Measurements from ENCODE around the gene ENSA. TPM values are rescaled to one million over a fixed set of nuclear protein-coding genes. Genes with fewer than 3 reads are reported as not detected.

The ENSA gene, protein sequence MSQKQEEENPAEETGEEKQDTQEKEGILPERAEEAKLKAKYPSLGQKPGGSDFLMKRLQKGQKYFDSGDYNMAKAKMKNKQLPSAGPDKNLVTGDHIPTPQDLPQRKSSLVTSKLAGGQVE
- total RNA-seq (2022; extraction: Qiagen RNA extraction) = 133 to 151 TPM (median 137 TPM) in 5 replicates

DNA sequence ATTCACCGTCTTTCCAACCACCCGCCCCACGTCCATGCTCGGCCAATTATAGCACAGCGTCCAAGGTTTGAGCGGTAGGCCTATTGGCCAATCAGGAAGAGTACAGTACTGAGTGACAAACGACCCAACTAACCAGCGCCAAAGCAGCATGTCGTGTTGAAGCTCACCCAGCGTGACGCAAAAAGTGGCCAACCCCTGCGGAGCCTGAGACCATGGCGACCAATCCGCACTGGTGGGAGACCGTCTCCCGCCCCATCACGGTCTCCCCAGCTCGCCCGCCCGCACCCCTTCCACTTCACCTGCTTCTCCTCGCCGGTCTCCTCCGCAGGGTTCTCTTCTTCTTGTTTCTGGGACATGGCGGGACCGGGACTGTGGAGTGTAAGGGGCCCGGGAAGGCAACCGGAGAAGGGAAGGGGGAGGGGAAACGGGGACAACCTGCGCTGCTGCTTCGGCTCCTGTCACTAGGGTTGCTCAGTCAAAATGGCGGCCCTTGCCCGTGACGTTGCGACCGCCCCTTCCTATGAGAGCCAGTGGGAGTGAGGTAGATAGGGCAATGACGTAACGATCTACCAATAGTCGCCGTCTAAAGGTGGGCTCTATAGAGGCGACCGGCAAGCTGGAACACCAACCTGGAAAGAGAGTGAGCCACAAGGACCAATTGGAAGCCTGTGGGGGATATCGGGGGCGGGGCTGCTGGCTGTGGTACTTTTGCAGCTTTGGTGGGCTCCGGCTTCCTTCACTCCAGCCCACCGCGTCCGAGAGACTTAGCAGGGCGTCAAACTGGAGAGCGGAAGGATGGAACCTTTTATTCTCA is at the start of gene ENSA:
Gene ENSA (minus strand): TSS at position 498 of the 814 bp plus-strand sequence. CDS start 142 bp downstream, at position 356.

DNA sequence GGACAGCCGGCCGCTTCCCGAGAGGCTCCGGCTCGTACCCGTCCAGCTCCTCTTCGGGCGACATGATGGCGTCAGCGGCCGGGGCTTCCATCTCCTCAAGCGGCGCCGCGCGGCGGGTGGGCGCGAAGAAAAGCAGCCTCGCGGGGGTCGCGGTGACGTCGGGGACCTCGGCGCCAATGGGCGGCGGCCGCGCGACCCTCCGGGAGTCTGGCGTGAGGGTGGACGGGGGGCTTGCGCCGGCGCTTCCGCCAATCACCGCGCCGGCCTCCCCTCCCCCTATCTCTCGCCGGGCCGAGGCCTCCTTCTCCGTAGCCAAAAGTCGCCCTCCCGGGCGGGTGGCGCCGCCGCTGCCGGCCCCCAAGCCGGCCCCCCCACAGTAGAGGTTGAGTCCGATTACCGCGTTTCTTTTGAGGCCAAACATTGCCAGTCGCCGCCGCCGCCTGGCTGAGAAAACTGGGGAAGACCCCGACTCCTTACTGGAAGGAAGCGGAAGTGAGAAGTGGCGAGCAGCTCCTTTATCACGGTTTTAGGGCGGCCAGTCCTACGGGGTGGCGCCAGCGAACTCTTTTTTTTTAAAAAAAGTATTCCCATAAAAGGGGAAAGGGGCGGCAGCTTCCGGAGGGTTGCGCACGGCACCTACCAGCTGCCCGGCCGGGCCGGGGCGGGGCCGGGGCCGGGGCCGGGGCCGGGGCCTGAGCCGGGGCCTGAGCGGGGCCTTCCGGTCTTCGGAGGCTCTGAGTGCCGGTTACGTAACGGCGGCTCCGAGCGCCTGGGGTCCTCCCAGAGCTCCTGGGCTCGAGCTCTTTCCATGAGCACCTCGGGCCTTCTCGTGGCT is 50.1 kb downstream of the ENSA start, which contains the start of gene MCL1:
Gene MCL1 (minus strand): TSS at position 501 of the 835 bp plus-strand sequence. CDS start 80 bp downstream, at position 421.

Other genes with a start within 250 kb of the ENSA start
- gene TARS2, start 142.2 kb downstream of the ENSA start, total RNA-seq (2022; extraction: Qiagen RNA extraction) = 19.2 to 22.0 TPM (median 20.3 TPM) in 5 replicates
- 1.8 to 2.1 TPM (median 2.0 TPM) in 5 replicates for gene ECM1, start 121.5 kb downstream of the ENSA start, total RNA-seq (2022; extraction: Qiagen RNA extraction)
- gene FALEC, start 113.9 kb downstream of the ENSA start, total RNA-seq (2022; extraction: Qiagen RNA extraction) = 0.29 TPM in 1 of 5 replicates, not detected in the others
- 4.3 to 8.1 TPM (median 6.8 TPM) in 5 replicates for gene ADAMTSL4, start 80.2 kb downstream of the ENSA start, total RNA-seq (2022; extraction: Qiagen RNA extraction)
- gene MCL1, start 50.0 kb downstream of the ENSA start, total RNA-seq (2022; extraction: Qiagen RNA extraction) = 220 to 303 TPM (median 284 TPM) in 5 replicates
- gene GOLPH3L, start 67.5 kb upstream of the ENSA start, total RNA-seq (2022; extraction: Qiagen RNA extraction) = 12.7 to 16.7 TPM (median 15.3 TPM) in 5 replicates
- 7.2 to 10.0 TPM (median 7.5 TPM) in 5 replicates for gene HORMAD1, start 91.3 kb upstream of the ENSA start, total RNA-seq (2022; extraction: Qiagen RNA extraction)
- 14.2 to 18.5 TPM (median 14.4 TPM) in 5 replicates for gene CTSS, start 136.2 kb upstream of the ENSA start, total RNA-seq (2022; extraction: Qiagen RNA extraction)
- 1.4 to 2.2 TPM (median 1.7 TPM) in 5 replicates for gene CTSK, start 178.6 kb upstream of the ENSA start, total RNA-seq (2022; extraction: Qiagen RNA extraction)
- gene ARNT, start 247.0 kb upstream of the ENSA start, total RNA-seq (2022; extraction: Qiagen RNA extraction) = 9.4 to 14.5 TPM (median 11.9 TPM) in 5 replicates